ENCODE results near the gene PELO. TPM values are rescaled to one million over a fixed set of nuclear protein-coding genes. Genes with fewer than 3 reads are reported as not detected.

The PELO gene
- polyA plus RNA-seq, 1 donor (not counting 4 experiments of a cell fraction or from before 2014, with no cell fraction given), result 10.6 TPM

- DNase-seq (ENCODE audit: low read depth, low spot score), result no peak
- Histone ChIP-seq H3K9ac (ENCODE audit: control insufficient read depth, extremely low read depth, insufficient read depth, low read length) (peak overlapping the region; percentile 77), H3K4me1 (ENCODE audit: control insufficient read depth, extremely low read depth, insufficient read depth, low read length) (peaks cover 20% of the 10 kb centered on the region), H3K27me3 (ENCODE audit: control insufficient read depth, extremely low read depth, insufficient read depth, low read length) (no peaks in the 10 kb centered on the region), H3K4me2 (ENCODE audit: control insufficient read depth, extremely low read depth, insufficient read depth, low read depth, low read length) (peak overlapping the region; percentile 80), H3K9me1 (ENCODE audit: control insufficient read depth, extremely low read depth, insufficient read depth, low read length) (no peaks in the 10 kb centered on the region), H4K20me1 (ENCODE audit: control insufficient read depth, extremely low read depth, insufficient read depth, low read length) (peaks cover 4% of the 10 kb centered on the region), H3K36me3 (ENCODE audit: control insufficient read depth in 2 of 2, extremely low read depth in 1 of 2, insufficient read depth in 2 of 2, low read length in 2 of 2) (peaks cover 2 to 6% of the 10 kb centered on the region in 2 experiments), H3K9me3 (ENCODE audit: control insufficient read depth, low read depth, low read length) (no peaks in the 10 kb centered on the region), H3K79me2 (ENCODE audit: control insufficient read depth, insufficient read depth, low read length) (peaks cover 44% of the 10 kb centered on the region), H3K4me3 (ENCODE audit: control insufficient read depth in 2 of 3, extremely low read depth in 1 of 3, insufficient read depth in 2 of 3, low read depth in 1 of 3, low read length in 3 of 3) (peak overlapping the region; percentile 50 to 92 (median 81)), H3K27ac (ENCODE audit: control insufficient read depth, insufficient read depth, low read length) (peak overlapping the region; percentile 89), H2AFZ (ENCODE audit: control insufficient read depth, low read length) (peak overlapping the region; percentile 87)
- FAIRE-seq, result no peak
- dilution Hi-C loops (cut with MboI; ENCODE audit: extremely low pct_ligation_motif_present, low sequenced_read_pairs), result no loop called here
- TF ChIP-seq EZH2 (IDR thresholded peaks at IDR 0.05; ENCODE audit: low read length) (no peak), CTCF (optimal IDR thresholded peaks at IDR 0.05 in 1 of 3, IDR thresholded peaks at IDR 0.05 in 1 of 3, conservative IDR thresholded peaks at IDR 0.05 in 1 of 3; ENCODE audit: extremely low read depth in 1 of 3, insufficient read depth in 2 of 3, low read length in 3 of 3) (no peak)
Observed at GRCh38 chr5:52800394-52801213, 12.9 kb downstream of the PELO start.

GRCh38 chr5:52801329-52801728, 13.6 kb downstream of the PELO start:
- H3K27me3 ChIP-seq (ENCODE audit: control insufficient read depth, extremely low read depth, insufficient read depth, low read length), result no peaks in the 10 kb centered on the region
- no peaks in the 10 kb centered on the region for H3K9me3 ChIP-seq (ENCODE audit: control insufficient read depth, low read depth, low read length)
- H3K4me2 ChIP-seq (ENCODE audit: control insufficient read depth, extremely low read depth, insufficient read depth, low read depth, low read length), result peak overlapping the region; percentile 80
- peaks cover 4% of the 10 kb centered on the region for H4K20me1 ChIP-seq (ENCODE audit: control insufficient read depth, extremely low read depth, insufficient read depth, low read length)
- H3K27ac ChIP-seq (ENCODE audit: control insufficient read depth, insufficient read depth, low read length), result peak overlapping the region; percentile 89
- peak overlapping the region; percentile 77 for H3K9ac ChIP-seq (ENCODE audit: control insufficient read depth, extremely low read depth, insufficient read depth, low read length)
- FAIRE-seq (no peak), DNase-seq (ENCODE audit: low read depth, low spot score) (no peak)
- TF ChIP-seq EZH2 (IDR thresholded peaks at IDR 0.05; ENCODE audit: low read length), result no peak
- TF ChIP-seq CTCF (optimal IDR thresholded peaks at IDR 0.05 in 1 of 3, IDR thresholded peaks at IDR 0.05 in 1 of 3, conservative IDR thresholded peaks at IDR 0.05 in 1 of 3; ENCODE audit: extremely low read depth in 1 of 3, insufficient read depth in 2 of 3, low read length in 3 of 3), result no peak
- dilution Hi-C loops (cut with MboI; ENCODE audit: extremely low pct_ligation_motif_present, low sequenced_read_pairs), result no loop called here
- peak overlapping the region; percentile 50 to 92 (median 81) for H3K4me3 ChIP-seq (ENCODE audit: control insufficient read depth in 2 of 3, extremely low read depth in 1 of 3, insufficient read depth in 2 of 3, low read depth in 1 of 3, low read length in 3 of 3)
- no peak overlapping the region for H2AFZ ChIP-seq (ENCODE audit: control insufficient read depth, low read length)
- peaks cover 2 to 6% of the 10 kb centered on the region in 2 experiments for H3K36me3 ChIP-seq (ENCODE audit: control insufficient read depth in 2 of 2, extremely low read depth in 1 of 2, insufficient read depth in 2 of 2, low read length in 2 of 2)
- peaks cover 44% of the 10 kb centered on the region for H3K79me2 ChIP-seq (ENCODE audit: control insufficient read depth, insufficient read depth, low read length)
- no peaks in the 10 kb centered on the region for H3K9me1 ChIP-seq (ENCODE audit: control insufficient read depth, extremely low read depth, insufficient read depth, low read length)
- peaks cover 20% of the 10 kb centered on the region for H3K4me1 ChIP-seq (ENCODE audit: control insufficient read depth, extremely low read depth, insufficient read depth, low read length)
